NB4 (cell line): ENCODE measurements around the gene CARNS1.

Experiments used
- DNase-seq: peaks from one replicate; pipeline ENCODE4 v3.0.0; 2010; ENCODE audit warnings: low read depth
- H3K4me3 ChIP-seq: one replicate; pipeline ENCODE4 v1.5.1; 2011; ENCODE audit warnings: mild to moderate bottlenecking, low read depth, low read length, moderate library complexity
- MAX ChIP-seq: IDR thresholded peaks from 2 replicates; pipeline ENCODE4 v1.6.1; 2011; ENCODE audit warnings: low read depth, low read length
- MYC ChIP-seq: IDR thresholded peaks from 2 replicates; pipeline ENCODE4 v1.6.1; 2011; ENCODE audit warnings: low read depth, low read length
- POLR2A ChIP-seq: IDR thresholded peaks from 2 replicates; pipeline ENCODE4 v1.6.1; 2011; ENCODE audit warnings: mild to moderate bottlenecking; ENCODE audit not compliant: insufficient read length; ENCODE audit errors: extremely low read depth
- TF ChIP-seq, protein P1 (sequence below): IDR thresholded peaks from one replicate; pipeline ENCODE4 v1.5.1; 2012; ENCODE audit warnings: low read depth, low read length

Gene CARNS1

DNA sequence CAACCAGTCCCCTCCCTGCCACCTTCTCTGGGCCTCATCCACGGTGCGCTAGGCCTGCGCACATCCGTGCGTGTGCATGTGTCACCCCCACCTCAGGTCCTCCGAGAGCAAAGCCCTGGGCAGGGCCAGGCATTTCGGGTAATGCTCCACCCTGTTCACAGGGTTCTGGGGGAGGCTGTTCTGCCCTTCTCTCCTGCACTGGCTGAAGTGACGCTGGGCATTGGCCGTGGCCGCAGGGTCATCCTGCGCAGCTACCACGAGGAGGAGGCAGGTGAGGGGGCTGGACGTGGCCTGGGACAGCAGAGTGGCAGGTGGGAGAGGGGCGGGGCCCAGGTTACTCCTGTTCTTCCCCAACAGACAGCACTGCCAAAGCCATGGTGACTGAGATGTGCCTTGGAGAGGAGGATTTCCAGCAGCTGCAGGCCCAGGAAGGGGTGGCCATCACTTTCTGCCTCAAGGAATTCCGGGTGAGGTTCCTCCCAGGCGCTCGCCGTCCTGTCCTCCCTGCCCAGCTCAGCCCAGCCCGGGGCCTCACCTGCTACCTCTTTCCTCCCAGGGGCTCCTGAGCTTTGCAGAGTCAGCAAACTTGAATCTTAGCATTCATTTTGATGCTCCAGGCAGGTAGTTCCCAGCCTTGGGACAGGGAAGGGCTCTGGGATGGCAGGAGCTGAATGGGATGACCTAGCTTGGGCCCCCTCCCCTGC lies 19.8 kb upstream of the CARNS1 start:
- no peak overlapping the region for H3K4me3 ChIP-seq
- TF ChIP-seq POLR2A (no peak), MYC (no peak), MAX (no peak)
- TF ChIP-seq, protein P1, sequence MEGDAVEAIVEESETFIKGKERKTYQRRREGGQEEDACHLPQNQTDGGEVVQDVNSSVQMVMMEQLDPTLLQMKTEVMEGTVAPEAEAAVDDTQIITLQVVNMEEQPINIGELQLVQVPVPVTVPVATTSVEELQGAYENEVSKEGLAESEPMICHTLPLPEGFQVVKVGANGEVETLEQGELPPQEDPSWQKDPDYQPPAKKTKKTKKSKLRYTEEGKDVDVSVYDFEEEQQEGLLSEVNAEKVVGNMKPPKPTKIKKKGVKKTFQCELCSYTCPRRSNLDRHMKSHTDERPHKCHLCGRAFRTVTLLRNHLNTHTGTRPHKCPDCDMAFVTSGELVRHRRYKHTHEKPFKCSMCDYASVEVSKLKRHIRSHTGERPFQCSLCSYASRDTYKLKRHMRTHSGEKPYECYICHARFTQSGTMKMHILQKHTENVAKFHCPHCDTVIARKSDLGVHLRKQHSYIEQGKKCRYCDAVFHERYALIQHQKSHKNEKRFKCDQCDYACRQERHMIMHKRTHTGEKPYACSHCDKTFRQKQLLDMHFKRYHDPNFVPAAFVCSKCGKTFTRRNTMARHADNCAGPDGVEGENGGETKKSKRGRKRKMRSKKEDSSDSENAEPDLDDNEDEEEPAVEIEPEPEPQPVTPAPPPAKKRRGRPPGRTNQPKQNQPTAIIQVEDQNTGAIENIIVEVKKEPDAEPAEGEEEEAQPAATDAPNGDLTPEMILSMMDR = no peak
- no peak for DNase-seq

DNA sequence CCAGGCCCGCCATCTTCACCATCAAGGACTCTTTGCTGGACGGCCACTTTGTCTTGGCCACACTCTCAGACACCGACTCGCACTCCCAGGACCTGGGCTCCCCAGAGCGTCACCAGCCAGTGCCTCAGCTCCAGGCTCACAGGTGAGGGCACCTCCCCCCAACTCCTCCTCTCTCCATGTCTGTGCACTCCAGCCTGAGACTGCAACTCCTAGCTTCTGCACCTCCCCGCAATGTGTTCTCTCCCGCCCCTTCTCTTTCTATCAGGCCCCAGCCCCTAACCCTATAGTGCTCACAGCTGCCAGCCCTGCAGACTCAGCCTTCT lies 19.3 kb upstream of the CARNS1 start:
- no peak for DNase-seq
- no peak overlapping the region for H3K4me3 ChIP-seq
- TF ChIP-seq POLR2A = no peak
- TF ChIP-seq MAX = no peak

GRCh38 chr11:67396587-67397389 lies 18.7 kb upstream of the CARNS1 start:
- peak; percentile 51 for DNase-seq
- no peak for TF ChIP-seq POLR2A
- TF ChIP-seq MYC = no peak
- no peak for TF ChIP-seq MAX
- no peak overlapping the region for H3K4me3 ChIP-seq

GRCh38 chr11:67397536-67397935 lies 17.9 kb upstream of the CARNS1 start:
- TF ChIP-seq MAX = no peak
- no peak for TF ChIP-seq MYC
- no peak for TF ChIP-seq POLR2A
- H3K4me3 ChIP-seq = no peak overlapping the region

DNA sequence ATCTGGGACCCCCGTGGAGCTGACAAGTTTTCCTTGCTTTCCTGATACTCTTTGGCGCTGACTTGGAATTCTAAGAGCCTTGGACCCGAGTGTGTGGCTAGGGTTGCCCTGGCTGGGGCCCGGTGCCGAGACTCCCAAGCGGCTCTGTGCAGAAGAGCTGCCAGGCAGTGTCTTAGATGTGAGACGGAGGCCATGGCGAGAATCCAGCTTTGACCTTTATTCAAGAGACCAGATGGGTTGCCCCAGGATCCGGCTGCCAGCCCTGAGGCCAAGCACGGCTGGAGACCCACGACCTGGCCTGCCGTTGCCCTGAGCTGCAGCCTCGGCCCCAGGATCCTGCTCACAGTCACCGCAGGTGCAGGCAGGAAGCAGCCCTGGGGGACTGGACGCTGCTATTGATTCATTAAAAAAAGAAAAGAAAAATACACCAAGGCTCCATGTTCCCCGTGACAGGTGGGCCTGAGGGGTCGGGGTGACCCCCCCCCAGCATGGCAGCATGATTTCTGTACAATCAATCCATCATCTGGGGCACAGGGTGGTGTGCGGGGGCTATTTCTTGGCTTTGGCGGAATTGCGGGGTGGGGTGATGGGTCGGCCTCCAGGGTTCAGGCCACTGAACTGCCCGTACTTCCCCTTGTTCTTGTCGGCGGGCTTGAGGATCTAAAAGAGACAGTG lies 17.4 kb upstream of the CARNS1 start:
- TF ChIP-seq MYC = no peak
- TF ChIP-seq POLR2A = no peak
- TF ChIP-seq MAX = no peak
- TF ChIP-seq, protein P1 = no peak
- no peak overlapping the region for H3K4me3 ChIP-seq
- DNase-seq = no peak

More at GRCh38 chr11:67397536-67397935, 17.9 kb upstream of the CARNS1 start:
- DNase-seq = no peak

DNA sequence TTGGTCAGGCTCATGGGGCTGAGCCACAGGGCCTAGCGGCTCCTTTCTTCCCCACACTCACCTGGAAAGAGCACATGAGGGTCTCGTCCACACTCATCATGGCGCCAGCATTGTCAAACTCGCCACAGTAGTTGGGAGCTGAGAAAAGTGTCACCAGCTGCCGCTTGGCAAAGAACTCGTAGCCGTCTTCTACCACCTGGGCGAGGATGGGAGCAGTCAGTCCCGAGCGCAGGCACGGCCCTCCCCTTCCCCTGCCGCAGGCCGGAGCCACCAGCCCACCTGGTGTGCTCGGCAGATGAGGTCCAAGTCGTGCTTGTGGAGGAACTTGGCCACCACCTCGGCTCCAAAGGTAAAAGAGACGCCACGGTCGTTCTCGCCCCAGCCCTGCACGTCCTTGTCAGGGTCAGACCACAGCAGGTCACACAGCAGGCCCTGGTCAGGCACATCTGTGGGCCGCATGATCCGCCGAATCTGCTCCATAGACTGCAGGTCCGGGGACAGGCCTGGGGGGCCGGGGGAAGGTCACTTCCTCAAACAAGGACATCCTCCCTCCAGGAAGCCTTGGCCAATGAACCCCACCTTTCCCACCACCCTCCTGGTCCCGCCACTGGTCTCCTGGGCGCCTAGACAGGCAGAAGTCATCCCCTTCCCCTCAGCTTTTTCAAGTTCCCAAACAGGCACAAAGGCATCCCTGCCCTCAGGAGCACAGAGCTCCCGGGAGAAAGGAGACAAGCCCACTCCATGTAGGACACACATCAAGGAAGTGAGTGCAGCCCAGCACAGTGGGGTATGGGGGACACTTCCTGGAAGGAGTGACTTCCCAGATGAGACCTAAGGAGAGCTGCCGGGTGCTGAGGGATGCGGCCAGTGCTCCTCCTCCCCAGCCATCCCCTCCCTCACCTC lies 16.6 kb upstream of the CARNS1 start:
- no peak for DNase-seq
- no peak overlapping the region for H3K4me3 ChIP-seq
- no peak for TF ChIP-seq MYC
- TF ChIP-seq MAX = no peak
- no peak for TF ChIP-seq POLR2A
- TF ChIP-seq, protein P1 = no peak
